ENCODE measurements around the gene ANXA2R. TPM values are rescaled to one million over a fixed set of nuclear protein-coding genes. Genes with fewer than 3 reads are reported as not detected.
A peak's percentile ranks its signal among the peaks of the same experiment; 100 is the strongest.

Gene ANXA2R
- total and polyA plus RNA-seq, 2 of the 13 experiments (the other 11 are each of a cell fraction or from before 2014, with no cell fraction given) = 0.95 to 1.3 TPM

GRCh38 chr5:43039471-43040286, 440 bp downstream of the ANXA2R start (continued):
- TF ChIP-seq MTA1 (CRISPR knock-in tag; IDR thresholded peaks at IDR 0.05; ENCODE audit: borderline replicate concordance) (peak; percentile 47; the same call in 1 of the 2 replicates), MTF2 (CRISPR knock-in tag; IDR thresholded peaks at IDR 0.05; ENCODE audit: borderline replicate concordance) (no peak), ZNF430 (CRISPR knock-in tag; IDR thresholded peaks at IDR 0.05) (no peak; the same call in 1 of the 2 replicates), GPN1 (CRISPR knock-in tag; IDR thresholded peaks at IDR 0.05; ENCODE audit: borderline replicate concordance) (no peak), ZMAT3 (CRISPR knock-in tag; conservative IDR thresholded peaks at IDR 0.05) (no peak), KLF12 (CRISPR knock-in tag; IDR thresholded peaks at IDR 0.05; ENCODE audit: borderline replicate concordance) (0 out of 2 replicates have a peak, but pooled peaks have one; percentile 40), SIX1 (CRISPR knock-in tag; IDR thresholded peaks at IDR 0.05; ENCODE audit: borderline replicate concordance) (no peak), ZNF225 (CRISPR knock-in tag; IDR thresholded peaks at IDR 0.05) (no peak), ATF7 (IDR thresholded peaks at IDR 0.05) (no peak), ATF7 (CRISPR knock-in tag; IDR thresholded peaks at IDR 0.05) (no peak), ZNF510 (CRISPR knock-in tag; IDR thresholded peaks at IDR 0.05; ENCODE audit: low read depth) (no peak), FIP1L1 (IDR thresholded peaks at IDR 0.05; ENCODE audit: borderline replicate concordance, insufficient read depth, low read depth, low read length) (no peak), IRF2 (CRISPR knock-in tag; IDR thresholded peaks at IDR 0.05) (no peak; the same call in 1 of the 2 replicates), ZNF883 (CRISPR knock-in tag; IDR thresholded peaks at IDR 0.05; ENCODE audit: not compliant biosample characterization) (no peak), CEBPB (IDR thresholded peaks at IDR 0.05; ENCODE audit: borderline replicate concordance, low read depth, low read length) (no peak), ZNF292 (CRISPR knock-in tag; IDR thresholded peaks at IDR 0.05; ENCODE audit: borderline replicate concordance, low read depth) (peak; percentile 93), SP2 (CRISPR knock-in tag; IDR thresholded peaks at IDR 0.05) (no peak), RAD51 (IDR thresholded peaks at IDR 0.05; ENCODE audit: borderline replicate concordance) (no peak), MAFF (IDR thresholded peaks at IDR 0.05; ENCODE audit: low read depth, low read length) (no peak), MAFG (CRISPR knock-in tag; IDR thresholded peaks at IDR 0.05) (no peak), RNF2 (conservative IDR thresholded peaks at IDR 0.05; ENCODE audit: low read depth) (no peak), KAT2B (IDR thresholded peaks at IDR 0.05; ENCODE audit: borderline replicate concordance, low read depth, low read length) (no peak)
- TF ChIP-seq, protein P1, sequence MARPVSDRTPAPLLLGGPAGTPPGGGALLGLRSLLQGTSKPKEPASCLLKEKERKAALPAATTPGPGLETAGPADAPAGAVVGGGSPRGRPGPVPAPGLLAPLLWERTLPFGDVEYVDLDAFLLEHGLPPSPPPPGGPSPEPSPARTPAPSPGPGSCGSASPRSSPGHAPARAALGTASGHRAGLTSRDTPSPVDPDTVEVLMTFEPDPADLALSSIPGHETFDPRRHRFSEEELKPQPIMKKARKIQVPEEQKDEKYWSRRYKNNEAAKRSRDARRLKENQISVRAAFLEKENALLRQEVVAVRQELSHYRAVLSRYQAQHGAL (CRISPR knock-in tag; IDR thresholded peaks at IDR 0.05; ENCODE audit: not compliant biosample characterization) = no peak
- TF ChIP-seq, protein P2, sequence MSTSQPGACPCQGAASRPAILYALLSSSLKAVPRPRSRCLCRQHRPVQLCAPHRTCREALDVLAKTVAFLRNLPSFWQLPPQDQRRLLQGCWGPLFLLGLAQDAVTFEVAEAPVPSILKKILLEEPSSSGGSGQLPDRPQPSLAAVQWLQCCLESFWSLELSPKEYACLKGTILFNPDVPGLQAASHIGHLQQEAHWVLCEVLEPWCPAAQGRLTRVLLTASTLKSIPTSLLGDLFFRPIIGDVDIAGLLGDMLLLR (CRISPR knock-in tag; IDR thresholded peaks at IDR 0.05) = no peak
- TF ChIP-seq, protein P3, sequence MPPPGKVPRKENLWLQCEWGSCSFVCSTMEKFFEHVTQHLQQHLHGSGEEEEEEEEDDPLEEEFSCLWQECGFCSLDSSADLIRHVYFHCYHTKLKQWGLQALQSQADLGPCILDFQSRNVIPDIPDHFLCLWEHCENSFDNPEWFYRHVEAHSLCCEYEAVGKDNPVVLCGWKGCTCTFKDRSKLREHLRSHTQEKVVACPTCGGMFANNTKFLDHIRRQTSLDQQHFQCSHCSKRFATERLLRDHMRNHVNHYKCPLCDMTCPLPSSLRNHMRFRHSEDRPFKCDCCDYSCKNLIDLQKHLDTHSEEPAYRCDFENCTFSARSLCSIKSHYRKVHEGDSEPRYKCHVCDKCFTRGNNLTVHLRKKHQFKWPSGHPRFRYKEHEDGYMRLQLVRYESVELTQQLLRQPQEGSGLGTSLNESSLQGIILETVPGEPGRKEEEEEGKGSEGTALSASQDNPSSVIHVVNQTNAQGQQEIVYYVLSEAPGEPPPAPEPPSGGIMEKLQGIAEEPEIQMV (CRISPR knock-in tag; IDR thresholded peaks at IDR 0.05; ENCODE audit: low read depth) = no peak
- TF ChIP-seq, protein P4, sequence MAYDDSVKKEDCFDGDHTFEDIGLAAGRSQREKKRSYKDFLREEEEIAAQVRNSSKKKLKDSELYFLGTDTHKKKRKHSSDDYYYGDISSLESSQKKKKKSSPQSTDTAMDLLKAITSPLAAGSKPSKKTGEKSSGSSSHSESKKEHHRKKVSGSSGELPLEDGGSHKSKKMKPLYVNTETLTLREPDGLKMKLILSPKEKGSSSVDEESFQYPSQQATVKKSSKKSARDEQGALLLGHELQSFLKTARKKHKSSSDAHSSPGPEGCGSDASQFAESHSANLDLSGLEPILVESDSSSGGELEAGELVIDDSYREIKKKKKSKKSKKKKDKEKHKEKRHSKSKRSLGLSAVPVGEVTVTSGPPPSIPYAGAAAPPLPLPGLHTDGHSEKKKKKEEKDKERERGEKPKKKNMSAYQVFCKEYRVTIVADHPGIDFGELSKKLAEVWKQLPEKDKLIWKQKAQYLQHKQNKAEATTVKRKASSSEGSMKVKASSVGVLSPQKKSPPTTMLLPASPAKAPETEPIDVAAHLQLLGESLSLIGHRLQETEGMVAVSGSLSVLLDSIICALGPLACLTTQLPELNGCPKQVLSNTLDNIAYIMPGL (CRISPR knock-in tag; IDR thresholded peaks at IDR 0.05; ENCODE audit: borderline replicate concordance in 1 of 2, low read depth in 1 of 2) = peak; percentile 81 to 83; a peak in 2 of 4 replicates
